ENCODE data around the gene MAP2K7.
"Not testable (repeated sequence)": the region's sequence is repeated elsewhere in the genome, so short reads cannot be mapped to it uniquely, and the experiment has no call there.

MAP2K7 gene

DNA sequence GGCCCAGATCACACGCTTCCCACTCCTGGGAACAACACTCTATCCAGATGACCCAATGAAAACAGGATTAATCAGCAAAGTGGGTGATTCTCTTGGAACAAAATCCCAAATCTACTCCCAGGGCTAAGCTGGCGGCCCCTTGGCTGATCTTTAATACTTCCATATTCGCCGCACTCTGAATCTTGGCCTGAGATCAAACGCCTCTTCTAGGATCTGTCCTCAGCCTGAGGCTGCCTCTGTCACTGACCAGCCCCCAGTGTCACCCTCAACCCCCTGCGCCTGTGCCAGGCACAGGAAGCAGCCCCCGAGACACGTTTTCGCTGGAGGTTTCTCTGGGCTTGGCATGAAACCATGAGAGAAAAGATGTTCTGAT is 24.6 kb downstream of the MAP2K7 start:
- Histone ChIP-seq H3K27me3 (ENCODE audit: insufficient read depth, low read length, poor library complexity, severe bottlenecking) (no peaks in the 10 kb centered on the region), H3K4me3 (ENCODE audit: low read length, poor library complexity, severe bottlenecking) (no peak overlapping the region), H2AFZ (ENCODE audit: low read length) (no peak overlapping the region), H3K9me3 (ENCODE audit: insufficient read depth, low read depth, low read length) (no peaks in the 10 kb centered on the region), H3K36me3 (ENCODE audit: insufficient read depth, low read length) (peaks cover 17% of the 10 kb centered on the region; the same call in 1 of the 2 replicates), H4K20me1 (ENCODE audit: insufficient read depth, low read length, poor library complexity, severe bottlenecking) (no peaks in the 10 kb centered on the region), H3K4me2 (ENCODE audit: low read depth, low read length, poor library complexity, severe bottlenecking) (no peak overlapping the region), H3K9ac (ENCODE audit: low read depth, low read length, poor library complexity, severe bottlenecking) (no peak overlapping the region), H3K4me1 (ENCODE audit: insufficient read depth, low read length, poor library complexity, severe bottlenecking) (peaks cover 3% of the 10 kb centered on the region), H3F3A (ENCODE audit: low read depth) (no peaks in the 10 kb centered on the region), H3K79me2 (ENCODE audit: insufficient read depth, low read length) (no peaks in the 10 kb centered on the region), H3K9me2 (replicated peaks; ENCODE audit: low read depth, low read length) (no peaks in the 10 kb centered on the region)
- TF ChIP-seq EZH2phosphoT487 (IDR thresholded peaks at IDR 0.05; ENCODE audit: borderline replicate concordance): no peak
- TF ChIP-seq, protein P1, sequence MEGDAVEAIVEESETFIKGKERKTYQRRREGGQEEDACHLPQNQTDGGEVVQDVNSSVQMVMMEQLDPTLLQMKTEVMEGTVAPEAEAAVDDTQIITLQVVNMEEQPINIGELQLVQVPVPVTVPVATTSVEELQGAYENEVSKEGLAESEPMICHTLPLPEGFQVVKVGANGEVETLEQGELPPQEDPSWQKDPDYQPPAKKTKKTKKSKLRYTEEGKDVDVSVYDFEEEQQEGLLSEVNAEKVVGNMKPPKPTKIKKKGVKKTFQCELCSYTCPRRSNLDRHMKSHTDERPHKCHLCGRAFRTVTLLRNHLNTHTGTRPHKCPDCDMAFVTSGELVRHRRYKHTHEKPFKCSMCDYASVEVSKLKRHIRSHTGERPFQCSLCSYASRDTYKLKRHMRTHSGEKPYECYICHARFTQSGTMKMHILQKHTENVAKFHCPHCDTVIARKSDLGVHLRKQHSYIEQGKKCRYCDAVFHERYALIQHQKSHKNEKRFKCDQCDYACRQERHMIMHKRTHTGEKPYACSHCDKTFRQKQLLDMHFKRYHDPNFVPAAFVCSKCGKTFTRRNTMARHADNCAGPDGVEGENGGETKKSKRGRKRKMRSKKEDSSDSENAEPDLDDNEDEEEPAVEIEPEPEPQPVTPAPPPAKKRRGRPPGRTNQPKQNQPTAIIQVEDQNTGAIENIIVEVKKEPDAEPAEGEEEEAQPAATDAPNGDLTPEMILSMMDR (conservative IDR thresholded peaks at IDR 0.05; ENCODE audit: low read length): no peak

DNA sequence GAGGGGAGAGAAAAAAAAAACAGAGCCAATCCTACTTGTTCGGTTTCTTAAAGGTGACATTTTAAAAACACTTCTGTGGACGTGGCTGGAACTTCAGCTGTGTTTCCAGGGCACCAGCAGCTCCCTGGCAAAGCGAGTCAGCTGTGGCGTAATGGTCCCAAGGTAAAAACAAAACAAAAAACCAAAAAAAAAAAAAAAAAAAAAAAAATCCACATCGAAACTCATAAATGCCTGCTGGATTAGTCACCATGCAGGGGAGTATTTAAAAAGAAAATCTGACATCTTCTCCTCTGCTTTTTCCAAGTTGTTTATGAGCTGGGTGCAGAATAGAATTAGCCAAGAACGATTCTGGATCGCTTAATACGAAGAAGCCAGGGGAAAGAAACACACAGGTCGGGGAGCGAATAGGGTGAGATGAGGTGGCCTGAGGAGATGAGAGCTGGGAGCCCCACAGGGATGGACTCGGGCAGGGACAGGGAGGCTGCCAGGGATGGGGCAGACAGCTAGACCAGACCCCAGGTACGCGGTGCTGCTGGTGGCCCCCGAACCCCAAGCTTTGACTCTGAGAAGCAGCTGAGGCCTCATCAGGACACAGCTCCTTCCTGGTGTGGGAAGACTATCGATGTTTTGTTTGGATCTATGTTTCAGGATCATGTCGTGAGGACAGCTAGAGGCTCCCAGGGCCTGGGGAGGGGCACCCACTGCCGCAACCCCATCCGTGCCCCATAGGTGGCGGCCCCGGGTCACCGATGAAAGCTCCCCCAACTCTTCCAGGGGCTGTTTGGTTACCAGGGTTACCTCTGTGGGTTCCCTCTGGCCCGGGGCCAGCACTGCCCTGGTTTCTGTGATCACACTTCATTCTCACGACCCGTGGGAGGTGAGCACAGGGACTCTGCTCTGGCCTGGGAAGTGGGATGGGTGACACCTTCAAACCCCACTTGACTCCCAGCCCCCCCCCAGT is 25.3 kb downstream of the MAP2K7 start:
- Histone ChIP-seq H3K9me3 (ENCODE audit: insufficient read depth, low read depth, low read length) (no peaks in the 10 kb centered on the region), H2AFZ (ENCODE audit: low read length) (no peak overlapping the region), H3K27me3 (ENCODE audit: insufficient read depth, low read length, poor library complexity, severe bottlenecking) (no peaks in the 10 kb centered on the region), H3K4me2 (ENCODE audit: low read depth, low read length, poor library complexity, severe bottlenecking) (no peak overlapping the region), H3K36me3 (ENCODE audit: insufficient read depth, low read length) (peaks cover 24% of the 10 kb centered on the region; the same call in 1 of the 2 replicates), H3K4me1 (ENCODE audit: insufficient read depth, low read length, poor library complexity, severe bottlenecking) (peaks cover 3% of the 10 kb centered on the region), H3K9me2 (replicated peaks; ENCODE audit: low read depth, low read length) (no peaks in the 10 kb centered on the region), H3K4me3 (ENCODE audit: low read length, poor library complexity, severe bottlenecking) (no peak overlapping the region), H3K9ac (ENCODE audit: low read depth, low read length, poor library complexity, severe bottlenecking) (no peak overlapping the region), H3F3A (ENCODE audit: low read depth) (no peaks in the 10 kb centered on the region), H4K20me1 (ENCODE audit: insufficient read depth, low read length, poor library complexity, severe bottlenecking) (no peaks in the 10 kb centered on the region), H3K79me2 (ENCODE audit: insufficient read depth, low read length) (no peaks in the 10 kb centered on the region)
- TF ChIP-seq, protein P1 (conservative IDR thresholded peaks at IDR 0.05; ENCODE audit: low read length): peak; percentile 67
- TF ChIP-seq EZH2phosphoT487 (IDR thresholded peaks at IDR 0.05; ENCODE audit: borderline replicate concordance): no peak

DNA sequence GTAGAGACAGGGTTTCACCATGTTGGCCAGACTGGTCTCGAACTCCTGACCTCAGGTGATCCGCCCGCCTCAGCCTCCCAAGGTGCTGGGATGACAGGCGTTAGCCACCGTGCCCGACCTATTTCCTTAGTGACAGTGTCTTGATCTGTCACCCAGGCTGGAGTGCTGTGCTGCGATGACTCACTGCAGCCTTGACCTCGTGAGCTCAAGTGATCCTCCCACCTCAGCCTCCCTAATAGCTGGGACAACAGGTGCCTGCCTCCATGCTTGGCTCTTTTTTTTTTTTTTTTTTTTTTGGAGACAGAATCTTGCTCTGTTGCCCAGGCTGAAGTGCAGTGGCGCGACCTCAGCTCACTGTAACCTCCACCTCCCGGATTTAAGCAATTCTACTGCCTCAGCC is 26.4 kb downstream of the MAP2K7 start:
- not testable (repeated sequence) for H3K4me2 ChIP-seq (ENCODE audit: low read depth, low read length, poor library complexity, severe bottlenecking); H3K27me3 ChIP-seq (ENCODE audit: insufficient read depth, low read length, poor library complexity, severe bottlenecking); H3K9ac ChIP-seq (ENCODE audit: low read depth, low read length, poor library complexity, severe bottlenecking); H3F3A ChIP-seq (ENCODE audit: low read depth); H3K4me1 ChIP-seq (ENCODE audit: insufficient read depth, low read length, poor library complexity, severe bottlenecking); H3K79me2 ChIP-seq (ENCODE audit: insufficient read depth, low read length); H3K9me3 ChIP-seq (ENCODE audit: insufficient read depth, low read depth, low read length); H3K4me3 ChIP-seq (ENCODE audit: low read length, poor library complexity, severe bottlenecking); H2AFZ ChIP-seq (ENCODE audit: low read length); H3K9me2 ChIP-seq (replicated peaks; ENCODE audit: low read depth, low read length); H4K20me1 ChIP-seq (ENCODE audit: insufficient read depth, low read length, poor library complexity, severe bottlenecking)
- peaks cover 28% of the 10 kb centered on the region; the same call in 1 of the 2 replicates for H3K36me3 ChIP-seq (ENCODE audit: insufficient read depth, low read length)

Measured in Loucy (cell line).